Erythroblast (primary cell): ENCODE data around the gene MAPK4.

ENCODE experiments used
- DNase-seq, 2 experiments: peaks; one replicate each; lab custom pipeline; 2025; lab: John Stamatoyannopoulos, UW
- GATA1 ChIP-seq: IDR thresholded peaks from 2 replicates; pipeline ENCODE4 v1.6.1; 2011; ENCODE audit warnings: low read depth, mild to moderate bottlenecking, control low read depth, low read length, moderate library complexity
- POLR2A ChIP-seq: IDR thresholded peaks from 2 replicates; pipeline ENCODE4 v1.6.1; 2011; ENCODE audit warnings: mild to moderate bottlenecking, low read length

The MAPK4 gene

GRCh38 chr18:50709193-50709592 lies 149.3 kb downstream of the MAPK4 start:
- TF ChIP-seq GATA1 (no peak), POLR2A (no peak)
- DNase-seq, result no peak

DNA sequence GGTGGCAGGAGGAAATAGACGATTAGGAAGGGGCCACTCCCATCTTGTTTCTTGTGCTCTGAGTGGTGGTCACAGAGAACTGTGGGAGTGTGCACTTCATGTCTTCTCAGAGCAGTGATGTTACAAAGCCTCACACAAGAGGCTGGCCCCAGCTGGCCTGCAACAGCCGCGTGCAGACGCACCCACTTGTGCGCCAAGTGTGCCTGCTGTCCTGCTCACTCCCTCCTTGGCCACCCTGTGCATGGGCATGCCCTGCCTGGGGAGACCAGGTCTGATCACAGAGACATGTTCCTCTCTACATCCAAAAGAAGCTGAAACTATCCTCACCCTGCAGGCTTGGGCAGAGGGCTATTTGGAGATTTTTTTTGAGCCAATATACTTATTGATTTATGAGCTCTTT lies 151.5 kb downstream of the MAPK4 start:
- no peak for DNase-seq
- TF ChIP-seq POLR2A, result no peak
- no peak for TF ChIP-seq GATA1

- no peak for TF ChIP-seq GATA1
- no peak for TF ChIP-seq POLR2A
- DNase-seq, result no peak
Observed at GRCh38 chr18:50715919-50716318, 156.0 kb downstream of the MAPK4 start.

GRCh38 chr18:50716902-50717301 lies 157.0 kb downstream of the MAPK4 start:
- no peak for DNase-seq
- TF ChIP-seq GATA1 (no peak), POLR2A (no peak)

DNA sequence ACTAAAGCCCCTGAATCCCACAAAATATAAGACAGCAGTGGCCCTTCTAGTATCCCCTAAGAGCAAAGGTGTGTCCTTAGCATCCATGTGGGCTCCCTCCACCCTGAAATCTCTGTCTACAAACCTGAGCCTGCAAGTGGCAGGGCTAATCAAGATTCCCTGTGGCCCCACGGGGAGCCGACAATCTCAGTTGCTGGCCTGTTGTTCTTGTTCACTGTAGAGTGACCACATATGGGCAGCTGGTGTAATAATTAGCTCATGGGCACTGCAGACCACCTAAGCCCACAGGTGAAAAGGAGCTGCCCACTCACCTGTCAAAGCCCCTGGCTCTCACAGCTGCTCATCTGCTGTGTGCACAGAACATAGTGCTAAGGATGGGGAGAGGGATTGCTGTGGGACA lies 157.7 kb downstream of the MAPK4 start:
- DNase-seq, result no peak
- TF ChIP-seq GATA1 (no peak), POLR2A (no peak)

DNA sequence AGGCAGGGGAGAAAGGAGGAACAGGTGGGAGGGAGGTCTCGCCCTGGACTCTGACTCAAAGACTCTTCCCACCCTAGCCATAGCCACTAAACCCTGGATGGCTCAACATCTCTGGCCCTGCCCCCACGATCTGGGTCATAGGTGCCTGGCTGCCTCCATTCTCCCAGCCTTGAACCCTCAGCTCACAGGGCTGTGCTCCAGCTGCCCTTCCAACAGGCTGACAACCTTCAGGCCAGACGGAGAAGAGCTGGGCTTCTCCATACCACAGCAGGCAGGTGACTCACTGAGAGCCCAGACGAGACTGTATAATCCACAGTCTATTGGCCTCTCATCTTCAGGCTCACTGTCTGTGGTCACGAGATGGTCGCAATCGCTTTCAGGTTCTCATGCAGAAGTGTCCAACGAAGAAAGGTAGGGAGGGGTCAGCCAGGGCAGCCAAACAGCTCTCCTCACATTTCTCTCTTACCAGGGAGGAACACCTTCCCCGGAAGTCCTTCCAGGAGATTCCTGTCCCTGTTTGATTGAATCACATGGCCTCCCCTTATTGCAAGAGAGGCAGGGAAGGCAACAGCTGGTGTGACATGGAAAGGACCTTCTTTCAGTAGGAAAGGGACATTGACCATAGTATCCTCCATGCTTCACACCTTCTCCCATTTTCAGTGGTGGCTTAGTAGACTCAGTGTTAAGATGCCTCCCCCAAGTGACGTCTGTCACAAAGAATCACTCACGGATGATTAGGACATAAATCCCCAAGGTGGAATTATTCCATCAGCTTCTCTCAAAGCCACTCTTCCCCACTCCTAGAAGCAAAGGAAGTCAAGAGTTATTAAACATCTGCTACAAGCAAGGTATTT lies 159.8 kb downstream of the MAPK4 start:
- TF ChIP-seq GATA1 (no peak), POLR2A (no peak)
- no peak for DNase-seq

DNA sequence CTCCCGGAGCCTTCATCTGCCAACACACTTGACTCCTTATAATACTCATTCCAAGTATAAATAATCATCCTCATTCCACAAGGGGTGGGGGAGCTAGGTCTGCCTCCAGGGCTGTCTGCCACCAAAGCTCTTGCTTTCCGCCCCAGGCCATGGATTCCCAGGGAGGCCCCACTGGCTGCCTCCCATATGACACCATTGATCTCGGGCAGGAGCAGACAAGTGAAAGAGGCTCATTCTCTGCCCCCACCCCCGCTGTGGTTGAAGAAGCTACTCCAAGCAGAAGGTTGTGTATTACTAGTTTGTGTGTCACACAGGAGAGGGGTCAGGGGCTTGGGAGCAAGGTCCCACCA lies 160.4 kb downstream of the MAPK4 start:
- TF ChIP-seq POLR2A (no peak), GATA1 (no peak)
- no peak for DNase-seq

- TF ChIP-seq GATA1 (no peak), POLR2A (no peak)
- no peak for DNase-seq
Observed at GRCh38 chr18:50721006-50721405, 161.1 kb downstream of the MAPK4 start.

- no peak for DNase-seq
- TF ChIP-seq POLR2A, result no peak
- TF ChIP-seq GATA1, result no peak
Observed at GRCh38 chr18:50721451-50722120, 161.7 kb downstream of the MAPK4 start.

DNA sequence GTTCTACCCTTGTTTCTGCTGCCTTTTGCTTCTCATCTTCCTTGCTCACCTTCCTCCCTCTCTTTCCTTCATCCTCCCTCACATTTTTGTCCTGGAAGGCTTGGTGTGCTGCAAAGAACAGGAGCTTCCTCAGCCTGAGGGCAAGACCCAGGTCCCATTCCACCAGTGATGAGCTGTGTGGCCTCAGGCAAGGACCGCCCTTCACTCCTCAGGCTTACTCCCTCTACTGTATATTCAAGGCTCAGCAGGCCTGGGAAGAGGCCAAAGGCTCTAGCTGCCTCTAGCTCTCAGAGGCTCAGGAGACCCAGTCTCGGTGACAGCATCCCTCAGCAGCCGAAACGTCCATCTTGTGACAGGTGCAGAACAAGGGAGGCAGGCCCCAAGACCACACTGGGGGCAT lies 162.4 kb downstream of the MAPK4 start:
- TF ChIP-seq GATA1, result no peak
- TF ChIP-seq POLR2A, result no peak
- no peak for DNase-seq

GRCh38 chr18:50724751-50725151 lies 164.9 kb downstream of the MAPK4 start:
- no peak for TF ChIP-seq GATA1
- no peak for TF ChIP-seq POLR2A
- DNase-seq, result no peak

GRCh38 chr18:50726960-50727589 lies 167.2 kb downstream of the MAPK4 start:
- no peak for DNase-seq
- no peak for TF ChIP-seq POLR2A
- no peak for TF ChIP-seq GATA1

DNA sequence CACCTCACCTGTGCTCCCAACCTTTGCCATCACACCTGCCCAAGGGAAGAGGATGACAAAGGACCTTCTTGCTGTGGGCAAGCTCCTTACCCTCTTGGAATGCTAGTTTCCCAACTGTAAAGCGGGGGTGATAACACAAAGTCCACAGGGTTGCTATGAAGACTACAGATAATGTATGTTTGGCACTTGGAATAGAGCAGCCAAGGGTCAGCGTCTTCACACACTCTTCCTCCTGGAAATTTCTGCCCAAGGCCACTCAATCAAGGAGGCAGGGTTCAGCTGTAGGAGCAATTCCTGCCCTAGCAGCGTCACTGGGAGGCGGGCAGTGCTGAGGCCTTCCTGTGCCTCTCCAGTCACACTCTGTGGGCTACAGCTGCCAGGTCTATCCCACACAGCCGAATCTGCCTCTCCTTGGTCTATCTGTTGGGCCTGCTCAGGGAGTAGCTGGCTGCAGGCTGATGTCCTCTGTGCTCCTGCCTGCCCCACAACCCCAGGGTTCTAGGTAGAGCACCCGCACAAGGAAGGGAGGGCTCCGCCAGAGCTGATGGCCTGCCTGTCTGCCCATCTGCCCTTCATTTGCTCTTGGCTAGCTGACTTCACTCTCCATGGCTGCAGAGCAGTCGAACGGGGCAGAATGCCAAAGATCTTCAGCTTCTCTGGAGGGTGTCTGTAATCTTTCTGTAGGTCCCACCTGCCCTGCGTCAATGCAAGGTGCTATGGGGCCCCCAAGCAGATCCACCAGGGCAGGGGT lies 168.0 kb downstream of the MAPK4 start:
- no peak for TF ChIP-seq POLR2A
- TF ChIP-seq GATA1, result no peak
- DNase-seq, result no peak
